ENCODE measurements around the gene SPATS2L. TPM values are rescaled to one million over a fixed set of nuclear protein-coding genes. Genes with fewer than 3 reads are reported as not detected.

SPATS2L gene
- total and polyA plus RNA-seq, 2 experiments from 2014 or later: 118 to 154 TPM

DNA sequence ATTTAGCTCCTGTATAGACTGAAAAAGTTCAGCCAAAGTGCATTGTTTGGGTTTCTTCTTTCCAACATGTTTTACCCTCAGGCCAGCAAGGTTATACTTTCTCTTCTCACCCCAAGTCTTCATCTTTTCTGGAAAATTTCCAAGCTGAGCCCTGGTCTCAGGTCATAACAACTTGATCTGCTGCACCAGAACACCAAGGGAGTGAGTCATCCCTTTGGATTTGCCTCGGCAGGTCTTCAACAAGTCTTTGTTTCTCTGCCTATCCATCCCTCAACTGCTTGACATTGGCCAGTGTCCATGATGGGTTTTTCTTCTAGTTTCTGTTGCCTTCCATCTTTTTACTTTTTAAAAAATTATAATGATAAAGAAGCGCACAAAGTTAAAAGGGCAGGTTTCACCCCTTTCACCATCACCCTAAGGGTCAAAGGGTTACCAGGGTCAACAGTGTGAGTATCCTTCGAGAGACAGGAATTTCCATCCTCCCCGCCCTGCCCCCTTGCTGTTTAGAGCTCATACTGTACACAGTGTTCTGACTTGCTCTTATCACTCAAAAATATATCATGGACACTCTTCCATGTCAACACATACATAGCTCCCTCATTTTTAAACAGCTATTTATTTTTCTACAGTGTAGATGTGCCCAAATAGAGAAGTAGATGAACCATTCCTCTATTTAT lies 5.7 kb upstream of the SPATS2L start:
- H3K36me3 ChIP-seq (ENCODE audit: insufficient read depth): no peaks in the 10 kb centered on the region
- ATAC-seq (no peak), DNase-seq (ENCODE audit: low spot score) (no peak)
- no peak overlapping the region for H3K4me3 ChIP-seq
- peaks cover under 1% of the 10 kb centered on the region for H3K27me3 Mint-ChIP-seq (ENCODE audit: insufficient read depth, low read depth, poor library complexity)
- no peak overlapping the region for H3K4me3 Mint-ChIP-seq
- no peak for TF ChIP-seq EZH2phosphoT487 (IDR thresholded peaks at IDR 0.05; ENCODE audit: unreplicated experiment)
- TF ChIP-seq JUNB (IDR thresholded peaks at IDR 0.05; ENCODE audit: unreplicated experiment): no peak
- TF ChIP-seq, protein P1, sequence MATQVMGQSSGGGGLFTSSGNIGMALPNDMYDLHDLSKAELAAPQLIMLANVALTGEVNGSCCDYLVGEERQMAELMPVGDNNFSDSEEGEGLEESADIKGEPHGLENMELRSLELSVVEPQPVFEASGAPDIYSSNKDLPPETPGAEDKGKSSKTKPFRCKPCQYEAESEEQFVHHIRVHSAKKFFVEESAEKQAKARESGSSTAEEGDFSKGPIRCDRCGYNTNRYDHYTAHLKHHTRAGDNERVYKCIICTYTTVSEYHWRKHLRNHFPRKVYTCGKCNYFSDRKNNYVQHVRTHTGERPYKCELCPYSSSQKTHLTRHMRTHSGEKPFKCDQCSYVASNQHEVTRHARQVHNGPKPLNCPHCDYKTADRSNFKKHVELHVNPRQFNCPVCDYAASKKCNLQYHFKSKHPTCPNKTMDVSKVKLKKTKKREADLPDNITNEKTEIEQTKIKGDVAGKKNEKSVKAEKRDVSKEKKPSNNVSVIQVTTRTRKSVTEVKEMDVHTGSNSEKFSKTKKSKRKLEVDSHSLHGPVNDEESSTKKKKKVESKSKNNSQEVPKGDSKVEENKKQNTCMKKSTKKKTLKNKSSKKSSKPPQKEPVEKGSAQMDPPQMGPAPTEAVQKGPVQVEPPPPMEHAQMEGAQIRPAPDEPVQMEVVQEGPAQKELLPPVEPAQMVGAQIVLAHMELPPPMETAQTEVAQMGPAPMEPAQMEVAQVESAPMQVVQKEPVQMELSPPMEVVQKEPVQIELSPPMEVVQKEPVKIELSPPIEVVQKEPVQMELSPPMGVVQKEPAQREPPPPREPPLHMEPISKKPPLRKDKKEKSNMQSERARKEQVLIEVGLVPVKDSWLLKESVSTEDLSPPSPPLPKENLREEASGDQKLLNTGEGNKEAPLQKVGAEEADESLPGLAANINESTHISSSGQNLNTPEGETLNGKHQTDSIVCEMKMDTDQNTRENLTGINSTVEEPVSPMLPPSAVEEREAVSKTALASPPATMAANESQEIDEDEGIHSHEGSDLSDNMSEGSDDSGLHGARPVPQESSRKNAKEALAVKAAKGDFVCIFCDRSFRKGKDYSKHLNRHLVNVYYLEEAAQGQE (IDR thresholded peaks at IDR 0.05; ENCODE audit: unreplicated experiment): no peak
- TF ChIP-seq ZNF331 (CRISPR knock-in tag; IDR thresholded peaks at IDR 0.05; ENCODE audit: low read depth): no peak
- TF ChIP-seq STAT1 (IDR thresholded peaks at IDR 0.05; ENCODE audit: unreplicated experiment): no peak
- no peak for TF ChIP-seq ZNF114 (CRISPR knock-in tag; IDR thresholded peaks at IDR 0.05)
- TF ChIP-seq CREB1 (CRISPR knock-in tag; IDR thresholded peaks at IDR 0.05; ENCODE audit: low read depth): no peak
- no peak for TF ChIP-seq EZH2 (IDR thresholded peaks at IDR 0.05; ENCODE audit: low read depth, unreplicated experiment)
- TF ChIP-seq, protein P2, sequence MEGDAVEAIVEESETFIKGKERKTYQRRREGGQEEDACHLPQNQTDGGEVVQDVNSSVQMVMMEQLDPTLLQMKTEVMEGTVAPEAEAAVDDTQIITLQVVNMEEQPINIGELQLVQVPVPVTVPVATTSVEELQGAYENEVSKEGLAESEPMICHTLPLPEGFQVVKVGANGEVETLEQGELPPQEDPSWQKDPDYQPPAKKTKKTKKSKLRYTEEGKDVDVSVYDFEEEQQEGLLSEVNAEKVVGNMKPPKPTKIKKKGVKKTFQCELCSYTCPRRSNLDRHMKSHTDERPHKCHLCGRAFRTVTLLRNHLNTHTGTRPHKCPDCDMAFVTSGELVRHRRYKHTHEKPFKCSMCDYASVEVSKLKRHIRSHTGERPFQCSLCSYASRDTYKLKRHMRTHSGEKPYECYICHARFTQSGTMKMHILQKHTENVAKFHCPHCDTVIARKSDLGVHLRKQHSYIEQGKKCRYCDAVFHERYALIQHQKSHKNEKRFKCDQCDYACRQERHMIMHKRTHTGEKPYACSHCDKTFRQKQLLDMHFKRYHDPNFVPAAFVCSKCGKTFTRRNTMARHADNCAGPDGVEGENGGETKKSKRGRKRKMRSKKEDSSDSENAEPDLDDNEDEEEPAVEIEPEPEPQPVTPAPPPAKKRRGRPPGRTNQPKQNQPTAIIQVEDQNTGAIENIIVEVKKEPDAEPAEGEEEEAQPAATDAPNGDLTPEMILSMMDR (conservative IDR thresholded peaks at IDR 0.05; ENCODE audit: low read depth in 2 of 2): no peak
- TF ChIP-seq, protein P3, sequence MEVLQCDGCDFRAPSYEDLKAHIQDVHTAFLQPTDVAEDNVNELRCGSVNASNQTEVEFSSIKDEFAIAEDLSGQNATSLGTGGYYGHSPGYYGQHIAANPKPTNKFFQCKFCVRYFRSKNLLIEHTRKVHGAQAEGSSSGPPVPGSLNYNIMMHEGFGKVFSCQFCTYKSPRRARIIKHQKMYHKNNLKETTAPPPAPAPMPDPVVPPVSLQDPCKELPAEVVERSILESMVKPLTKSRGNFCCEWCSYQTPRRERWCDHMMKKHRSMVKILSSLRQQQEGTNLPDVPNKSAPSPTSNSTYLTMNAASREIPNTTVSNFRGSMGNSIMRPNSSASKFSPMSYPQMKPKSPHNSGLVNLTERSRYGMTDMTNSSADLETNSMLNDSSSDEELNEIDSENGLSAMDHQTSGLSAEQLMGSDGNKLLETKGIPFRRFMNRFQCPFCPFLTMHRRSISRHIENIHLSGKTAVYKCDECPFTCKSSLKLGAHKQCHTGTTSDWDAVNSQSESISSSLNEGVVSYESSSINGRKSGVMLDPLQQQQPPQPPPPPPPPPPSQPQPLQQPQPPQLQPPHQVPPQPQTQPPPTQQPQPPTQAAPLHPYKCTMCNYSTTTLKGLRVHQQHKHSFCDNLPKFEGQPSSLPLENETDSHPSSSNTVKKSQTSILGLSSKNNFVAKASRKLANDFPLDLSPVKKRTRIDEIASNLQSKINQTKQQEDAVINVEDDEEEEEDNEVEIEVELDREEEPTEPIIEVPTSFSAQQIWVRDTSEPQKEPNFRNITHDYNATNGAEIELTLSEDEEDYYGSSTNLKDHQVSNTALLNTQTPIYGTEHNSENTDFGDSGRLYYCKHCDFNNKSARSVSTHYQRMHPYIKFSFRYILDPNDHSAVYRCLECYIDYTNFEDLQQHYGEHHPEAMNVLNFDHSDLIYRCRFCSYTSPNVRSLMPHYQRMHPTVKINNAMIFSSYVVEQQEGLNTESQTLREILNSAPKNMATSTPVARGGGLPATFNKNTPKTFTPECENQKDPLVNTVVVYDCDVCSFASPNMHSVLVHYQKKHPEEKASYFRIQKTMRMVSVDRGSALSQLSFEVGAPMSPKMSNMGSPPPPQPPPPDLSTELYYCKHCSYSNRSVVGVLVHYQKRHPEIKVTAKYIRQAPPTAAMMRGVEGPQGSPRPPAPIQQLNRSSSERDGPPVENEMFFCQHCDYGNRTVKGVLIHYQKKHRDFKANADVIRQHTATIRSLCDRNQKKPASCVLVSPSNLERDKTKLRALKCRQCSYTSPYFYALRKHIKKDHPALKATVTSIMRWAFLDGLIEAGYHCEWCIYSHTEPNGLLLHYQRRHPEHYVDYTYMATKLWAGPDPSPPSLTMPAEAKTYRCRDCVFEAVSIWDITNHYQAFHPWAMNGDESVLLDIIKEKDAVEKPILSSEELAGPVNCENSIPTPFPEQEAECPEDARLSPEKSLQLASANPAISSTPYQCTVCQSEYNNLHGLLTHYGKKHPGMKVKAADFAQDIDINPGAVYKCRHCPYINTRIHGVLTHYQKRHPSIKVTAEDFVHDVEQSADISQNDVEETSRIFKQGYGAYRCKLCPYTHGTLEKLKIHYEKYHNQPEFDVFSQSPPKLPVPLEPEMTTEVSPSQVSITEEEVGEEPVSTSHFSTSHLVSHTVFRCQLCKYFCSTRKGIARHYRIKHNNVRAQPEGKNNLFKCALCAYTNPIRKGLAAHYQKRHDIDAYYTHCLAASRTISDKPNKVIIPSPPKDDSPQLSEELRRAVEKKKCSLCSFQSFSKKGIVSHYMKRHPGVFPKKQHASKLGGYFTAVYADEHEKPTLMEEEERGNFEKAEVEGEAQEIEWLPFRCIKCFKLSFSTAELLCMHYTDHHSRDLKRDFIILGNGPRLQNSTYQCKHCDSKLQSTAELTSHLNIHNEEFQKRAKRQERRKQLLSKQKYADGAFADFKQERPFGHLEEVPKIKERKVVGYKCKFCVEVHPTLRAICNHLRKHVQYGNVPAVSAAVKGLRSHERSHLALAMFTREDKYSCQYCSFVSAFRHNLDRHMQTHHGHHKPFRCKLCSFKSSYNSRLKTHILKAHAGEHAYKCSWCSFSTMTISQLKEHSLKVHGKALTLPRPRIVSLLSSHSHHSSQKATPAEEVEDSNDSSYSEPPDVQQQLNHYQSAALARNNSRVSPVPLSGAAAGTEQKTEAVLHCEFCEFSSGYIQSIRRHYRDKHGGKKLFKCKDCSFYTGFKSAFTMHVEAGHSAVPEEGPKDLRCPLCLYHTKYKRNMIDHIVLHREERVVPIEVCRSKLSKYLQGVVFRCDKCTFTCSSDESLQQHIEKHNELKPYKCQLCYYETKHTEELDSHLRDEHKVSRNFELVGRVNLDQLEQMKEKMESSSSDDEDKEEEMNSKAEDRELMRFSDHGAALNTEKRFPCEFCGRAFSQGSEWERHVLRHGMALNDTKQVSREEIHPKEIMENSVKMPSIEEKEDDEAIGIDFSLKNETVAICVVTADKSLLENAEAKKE (CRISPR knock-in tag; IDR thresholded peaks at IDR 0.05): no peak
- no peak for TF ChIP-seq POLR2AphosphoS5 (IDR thresholded peaks at IDR 0.05; ENCODE audit: low read depth)
- TF ChIP-seq, protein P4, sequence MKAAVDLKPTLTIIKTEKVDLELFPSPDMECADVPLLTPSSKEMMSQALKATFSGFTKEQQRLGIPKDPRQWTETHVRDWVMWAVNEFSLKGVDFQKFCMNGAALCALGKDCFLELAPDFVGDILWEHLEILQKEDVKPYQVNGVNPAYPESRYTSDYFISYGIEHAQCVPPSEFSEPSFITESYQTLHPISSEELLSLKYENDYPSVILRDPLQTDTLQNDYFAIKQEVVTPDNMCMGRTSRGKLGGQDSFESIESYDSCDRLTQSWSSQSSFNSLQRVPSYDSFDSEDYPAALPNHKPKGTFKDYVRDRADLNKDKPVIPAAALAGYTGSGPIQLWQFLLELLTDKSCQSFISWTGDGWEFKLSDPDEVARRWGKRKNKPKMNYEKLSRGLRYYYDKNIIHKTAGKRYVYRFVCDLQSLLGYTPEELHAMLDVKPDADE (IDR thresholded peaks at IDR 0.05): no peak
- TF ChIP-seq NANOG (IDR thresholded peaks at IDR 0.05; ENCODE audit: borderline replicate concordance): no peak
- H2AFZ ChIP-seq: peak overlapping the region; percentile 73
- H3K9me2 ChIP-seq (ENCODE audit: insufficient read depth): no peaks in the 10 kb centered on the region
- no peaks in the 10 kb centered on the region for H3F3A ChIP-seq (replicated peaks; ENCODE audit: low read depth)
- H3K27me3 ChIP-seq (ENCODE audit: insufficient read depth): no peaks in the 10 kb centered on the region
- H3K79me2 ChIP-seq (replicated peaks; ENCODE audit: insufficient read depth): peaks cover 14% of the 10 kb centered on the region
- no peak overlapping the region for H3K4me2 ChIP-seq
- H3K4me1 ChIP-seq (ENCODE audit: insufficient read depth): peaks cover 7% of the 10 kb centered on the region
- no peaks in the 10 kb centered on the region for H3K9me3 Mint-ChIP-seq
- no peaks in the 10 kb centered on the region for H4K20me1 ChIP-seq (replicated peaks; ENCODE audit: insufficient read depth)
- H3K4me1 Mint-ChIP-seq: peaks cover 17% of the 10 kb centered on the region
- H3K27ac Mint-ChIP-seq: no peak overlapping the region
- H3K36me3 Mint-ChIP-seq (ENCODE audit: low read depth): no peaks in the 10 kb centered on the region; the same call in 2 of the 3 replicates
- H3K27ac ChIP-seq (ENCODE audit: low read depth): no peak overlapping the region

Data from GM23338 (cell line).